CD4-positive, alpha-beta T cell (primary cell): Measurements from ENCODE around the gene LRRC39. TPM values are rescaled to one million over a fixed set of nuclear protein-coding genes. Genes with fewer than 3 reads are reported as not detected.

ENCODE experiments used
- ATAC-seq: fragments of 200-7000 bp; cut with Tn5 transposase; one replicate; pipeline ENCODE4 v1.10.0; 2022; ENCODE audit warnings: mild to moderate bottlenecking; ENCODE audit not compliant: poor library complexity
- CTCF ChIA-PET: fragments of 350-600 bp; sonication (Branson Sonifier 250); formaldehyde crosslinking; loops from one replicate; lab custom pipeline; 2021; ENCODE audit warnings: antibody characterized with exemption, inconsistent platforms; lab: Charles Lee
- POLR2A ChIA-PET: fragments of 350-600 bp; sonication (Branson Sonifier 250); formaldehyde crosslinking; loops from one replicate; lab custom pipeline; 2021; ENCODE audit warnings: antibody characterized with exemption, inconsistent platforms; lab: Charles Lee
- DNase-seq, 14 experiments: peaks; one replicate each; pipeline ENCODE4 v3.0.0-alpha.2; 2013 to 2020; ENCODE audit warnings: mixed read lengths in 2 of 14
- H3K27ac ChIP-seq, 2 donors: one replicate each; pipeline versions ENCODE4 v1.5.1 to v1.7.0; 2013; ENCODE audit warnings: low read length in 2 of 2, low read depth in 1 of 2, mild to moderate bottlenecking in 1 of 2
- H3K27me3 ChIP-seq, 2 experiments: 1 replicate in 1 of 2; 2 replicates in 1 of 2; pipeline versions ENCODE4 v1.6.1 to v1.7.0; 2013; ENCODE audit warnings: low read length in 2 of 2, control low read depth in 1 of 2, mild to moderate bottlenecking in 1 of 2, moderate library complexity in 1 of 2; ENCODE audit not compliant: insufficient read depth in 2 of 2, control insufficient read depth in 1 of 2
- H3K36me3 ChIP-seq: one replicate; pipeline ENCODE4 v1.6.1; 2013; ENCODE audit warnings: low read length, control low read depth; ENCODE audit not compliant: insufficient read depth
- H3K4me1 ChIP-seq: one replicate; pipeline ENCODE4 v1.6.1; 2013; ENCODE audit warnings: low read length, control low read depth; ENCODE audit not compliant: insufficient read depth
- H3K4me3 ChIP-seq: one replicate; pipeline ENCODE4 v1.5.1; 2013; ENCODE audit warnings: mild to moderate bottlenecking, low read length, moderate library complexity
- H3K9me3 ChIP-seq, 2 experiments: 1 replicate in 1 of 2; 2 replicates in 1 of 2; pipeline versions ENCODE4 v1.6.1 to v1.7.0; 2013; ENCODE audit warnings: low read length in 2 of 2, mild to moderate bottlenecking in 2 of 2, control low read depth in 1 of 2, moderate library complexity in 1 of 2; ENCODE audit not compliant: control insufficient read depth in 1 of 2, insufficient read depth in 1 of 2
- H3K27ac Mint-ChIP-seq: one replicate; pipeline ENCODE4 v1.8.0; 2020; ENCODE audit warnings: mixed read lengths
- H3K27me3 Mint-ChIP-seq: one replicate; pipeline ENCODE4 v1.8.0; 2021; ENCODE audit warnings: mixed read lengths
- H3K36me3 Mint-ChIP-seq: one replicate; pipeline ENCODE4 v1.8.0; 2021; ENCODE audit warnings: low read depth, mixed read lengths
- H3K4me1 Mint-ChIP-seq: one replicate; pipeline ENCODE4 v1.8.0; 2021; ENCODE audit warnings: low read depth, mixed read lengths
- H3K4me3 Mint-ChIP-seq: one replicate; pipeline ENCODE4 v1.8.0; 2020; ENCODE audit warnings: mild to moderate bottlenecking, mixed read lengths
- H3K9me3 Mint-ChIP-seq: one replicate; pipeline ENCODE4 v1.8.0; 2020; ENCODE audit warnings: mixed read lengths
- intact Hi-C, 2 experiments: fragments of 100-400 bp; cut with DNase I in 1 of 2; cut with micrococcal nuclease in 1 of 2; formaldehyde crosslinking; loops; one replicate each; pipeline versions ENCODE4 v1.15.1 to v1.9.0; 2023 to 2025; cut with DNase I, micrococcal nuclease
- total RNA-seq, 174 experiments: library from RNA in 2 of 174; stranded (reverse) in 2 of 174; gene quantifications; one replicate each; pipeline ENCODE4 v1.2.3 and lab custom pipeline; 2021 to 2026
- TF ChIP-seq, protein P1 (sequence below): fragments of 200-600 bp; IDR thresholded peaks from one replicate; pipeline ENCODE4 v1.8.0; 2022; ENCODE audit warnings: antibody characterized with exemption, mild to moderate bottlenecking

Gene LRRC39
- total RNA-seq, 2 experiments from 2014 or later: 1.3 to 1.4 TPM

DNA sequence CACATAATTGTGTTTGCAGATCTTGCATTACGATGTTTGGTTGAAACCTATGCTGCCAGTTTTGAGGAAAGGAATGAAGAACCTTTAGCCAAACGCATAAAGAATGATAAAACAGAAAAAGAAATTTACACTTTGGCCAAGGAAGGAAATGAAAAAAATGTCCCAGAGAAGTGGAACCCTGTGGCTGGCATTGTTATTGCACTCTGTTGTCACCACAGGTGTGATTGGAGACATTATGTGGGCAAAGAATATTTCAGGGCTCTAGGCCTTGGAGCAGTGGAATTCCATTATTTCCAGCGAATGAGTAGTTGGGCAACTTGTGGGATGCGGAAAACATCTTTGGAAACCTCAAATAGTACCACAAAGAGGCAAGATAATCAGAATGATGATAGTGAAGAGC lies 30.2 kb downstream of the LRRC39 start:
- DNase-seq: no peak
- H3K9me3 Mint-ChIP-seq: no peaks in the 10 kb centered on the region
- peaks cover 7% of the 10 kb centered on the region for H3K4me1 Mint-ChIP-seq
- H3K4me3 Mint-ChIP-seq: no peak overlapping the region
- no peak overlapping the region for H3K27ac ChIP-seq
- ATAC-seq: no peak
- H3K36me3 ChIP-seq: peaks cover 66% of the 10 kb centered on the region
- ChIA-PET POLR2A (no interaction called here), CTCF (no interaction called here)
- H3K4me1 ChIP-seq: no peaks in the 10 kb centered on the region
- H3K4me3 ChIP-seq: no peak overlapping the region
- intact Hi-C loops: no loop called here
- H3K27me3 ChIP-seq: no peaks in the 10 kb centered on the region
- no peaks in the 10 kb centered on the region for H3K9me3 ChIP-seq
- H3K36me3 Mint-ChIP-seq: peaks cover 67% of the 10 kb centered on the region
- no peaks in the 10 kb centered on the region for H3K27me3 Mint-ChIP-seq
- TF ChIP-seq, protein P1, sequence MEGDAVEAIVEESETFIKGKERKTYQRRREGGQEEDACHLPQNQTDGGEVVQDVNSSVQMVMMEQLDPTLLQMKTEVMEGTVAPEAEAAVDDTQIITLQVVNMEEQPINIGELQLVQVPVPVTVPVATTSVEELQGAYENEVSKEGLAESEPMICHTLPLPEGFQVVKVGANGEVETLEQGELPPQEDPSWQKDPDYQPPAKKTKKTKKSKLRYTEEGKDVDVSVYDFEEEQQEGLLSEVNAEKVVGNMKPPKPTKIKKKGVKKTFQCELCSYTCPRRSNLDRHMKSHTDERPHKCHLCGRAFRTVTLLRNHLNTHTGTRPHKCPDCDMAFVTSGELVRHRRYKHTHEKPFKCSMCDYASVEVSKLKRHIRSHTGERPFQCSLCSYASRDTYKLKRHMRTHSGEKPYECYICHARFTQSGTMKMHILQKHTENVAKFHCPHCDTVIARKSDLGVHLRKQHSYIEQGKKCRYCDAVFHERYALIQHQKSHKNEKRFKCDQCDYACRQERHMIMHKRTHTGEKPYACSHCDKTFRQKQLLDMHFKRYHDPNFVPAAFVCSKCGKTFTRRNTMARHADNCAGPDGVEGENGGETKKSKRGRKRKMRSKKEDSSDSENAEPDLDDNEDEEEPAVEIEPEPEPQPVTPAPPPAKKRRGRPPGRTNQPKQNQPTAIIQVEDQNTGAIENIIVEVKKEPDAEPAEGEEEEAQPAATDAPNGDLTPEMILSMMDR: no peak
- no peak overlapping the region for H3K27ac Mint-ChIP-seq

DNA sequence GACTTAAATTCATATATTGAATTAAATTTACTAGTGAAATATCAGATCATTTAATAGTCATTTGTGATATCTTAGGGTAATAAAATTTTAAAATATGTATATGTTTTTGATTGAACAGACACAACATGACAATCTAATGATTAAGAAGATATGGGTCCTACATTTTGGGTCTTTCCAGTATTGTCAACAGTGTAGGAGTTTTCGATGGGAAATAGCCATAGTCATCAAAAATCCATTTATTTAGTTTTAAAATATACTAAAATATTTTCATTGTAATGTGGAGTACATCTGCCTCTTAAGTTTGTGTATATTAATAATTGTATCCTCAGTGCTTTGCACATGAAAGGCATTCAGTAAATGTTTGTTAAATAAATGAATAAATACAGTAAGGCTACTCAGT lies 31.1 kb downstream of the LRRC39 start:
- Histone ChIP-seq H3K9me3 (no peaks in the 10 kb centered on the region), H3K36me3 (peaks cover 75% of the 10 kb centered on the region), H3K4me3 (no peak overlapping the region), H3K4me1 (no peaks in the 10 kb centered on the region), H3K27me3 (no peaks in the 10 kb centered on the region), H3K27ac (no peak overlapping the region)
- no peak for ATAC-seq
- H3K27ac Mint-ChIP-seq: no peak overlapping the region
- intact Hi-C loops: no loop called here
- POLR2A ChIA-PET: no interaction called here
- no peak overlapping the region for H3K4me3 Mint-ChIP-seq
- peaks cover 76% of the 10 kb centered on the region for H3K36me3 Mint-ChIP-seq
- CTCF ChIA-PET: no interaction called here
- TF ChIP-seq, protein P1: no peak
- DNase-seq: no peak
- H3K9me3 Mint-ChIP-seq: no peaks in the 10 kb centered on the region
- no peaks in the 10 kb centered on the region for H3K27me3 Mint-ChIP-seq
- H3K4me1 Mint-ChIP-seq: peaks cover 9% of the 10 kb centered on the region

DNA sequence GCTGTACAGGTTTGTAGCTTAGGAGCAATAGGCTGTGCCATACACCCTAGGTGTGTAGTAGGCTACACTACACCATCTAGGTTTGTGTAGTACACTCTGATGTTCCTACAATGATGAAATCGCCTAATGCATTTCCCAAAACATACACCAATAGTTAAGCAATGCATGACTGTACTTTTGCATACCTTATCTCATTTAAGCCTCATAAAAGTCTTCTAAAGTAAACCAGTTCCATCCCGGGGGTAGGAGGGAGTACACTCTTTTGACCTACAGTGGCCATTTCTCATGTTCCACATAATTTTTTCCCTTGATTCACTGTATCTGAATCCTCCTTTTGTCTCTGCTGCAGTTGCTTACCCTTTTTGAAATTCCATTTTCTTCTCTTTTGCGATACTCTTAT lies 32.9 kb downstream of the LRRC39 start:
- peaks cover 80% of the 10 kb centered on the region for H3K36me3 Mint-ChIP-seq
- H3K27me3 Mint-ChIP-seq: no peaks in the 10 kb centered on the region
- intact Hi-C loops: no loop called here
- no peaks in the 10 kb centered on the region for H3K9me3 Mint-ChIP-seq
- Histone ChIP-seq H3K9me3 (no peaks in the 10 kb centered on the region), H3K4me1 (no peaks in the 10 kb centered on the region), H3K27me3 (no peaks in the 10 kb centered on the region), H3K36me3 (peaks cover 88% of the 10 kb centered on the region), H3K4me3 (no peak overlapping the region), H3K27ac (no peak overlapping the region)
- no peak overlapping the region for H3K27ac Mint-ChIP-seq
- ATAC-seq (no peak), DNase-seq (no peak)
- H3K4me1 Mint-ChIP-seq: peaks cover 14% of the 10 kb centered on the region
- TF ChIP-seq, protein P1: no peak
- no peak overlapping the region for H3K4me3 Mint-ChIP-seq
- CTCF ChIA-PET: no interaction called here
- POLR2A ChIA-PET: no interaction called here
